OCI-LY7 (cell line): ENCODE results near the gene CEND1. TPM values are rescaled to one million over a fixed set of nuclear protein-coding genes. Genes with fewer than 3 reads are reported as not detected.

Experiments used
- BruUV-seq: library from RNA; stranded (reverse); fragments of 400-500 nt; replicated peaks from 2 replicates; lab custom pipeline; 2021; lab: Mats Ljungman, UMichigan
- CTCF ChIA-PET: fragments of 300-600 bp; sonication (Branson Sonifier 250); formaldehyde crosslinking; loops from one replicate; lab custom pipeline; 2022; ENCODE audit warnings: antibody characterized with exemption; ENCODE audit not compliant: unreplicated experiment; lab: Charles Lee
- POLR2A ChIA-PET: fragments of 300-600 bp; sonication (Branson Sonifier 250); formaldehyde crosslinking; loops from one replicate; lab custom pipeline; 2022; ENCODE audit warnings: antibody characterized with exemption; lab: Charles Lee
- DNase-seq: peaks from one replicate; pipeline ENCODE4 v3.0.0-alpha.2; 2015; ENCODE audit warnings: low spot score
- H2AFZ ChIP-seq: fragments of 200-600 bp; sonication (generic), shearing (Covaris generic); 2 replicates; pipeline ENCODE4 v1.6.1; 2014; ENCODE audit warnings: mild to moderate bottlenecking, antibody characterized with exemption, low read length, moderate library complexity
- H3K27ac ChIP-seq: fragments of 200-600 bp; sonication (generic); 2 replicates; pipeline ENCODE4 v1.5.1; 2014; ENCODE audit warnings: mixed run types, low read depth, mild to moderate bottlenecking, moderate library complexity, low read length, inconsistent platforms; ENCODE audit not compliant: poor library complexity, severe bottlenecking
- H3K36me3 ChIP-seq: fragments of 200-600 bp; sonication (generic); 2 replicates; pipeline ENCODE4 v1.6.1; 2014; ENCODE audit warnings: mild to moderate bottlenecking, antibody characterized with exemption, low read length, moderate library complexity, mixed read lengths; ENCODE audit not compliant: insufficient read depth
- H3K4me1 ChIP-seq: fragments of 200-600 bp; sonication (generic); 2 replicates; pipeline ENCODE4 v1.5.1; 2014; ENCODE audit warnings: mild to moderate bottlenecking, low read length; ENCODE audit not compliant: insufficient read depth, poor library complexity, severe bottlenecking
- H3K4me2 ChIP-seq: fragments of 200-600 bp; sonication (generic); 2 replicates; pipeline ENCODE4 v1.6.1; 2014; ENCODE audit warnings: mild to moderate bottlenecking, low read length
- H3K4me3 ChIP-seq: fragments of 200-600 bp; sonication (generic); 2 replicates; pipeline ENCODE4 v1.5.1; 2014; ENCODE audit warnings: mild to moderate bottlenecking, low read depth, low read length; ENCODE audit not compliant: poor library complexity, severe bottlenecking
- H3K79me2 ChIP-seq: fragments of 200-600 bp; sonication (generic); 2 replicates; pipeline ENCODE4 v1.6.1; 2016; ENCODE audit warnings: low read depth, mild to moderate bottlenecking, low read length, moderate library complexity, mixed read lengths; ENCODE audit not compliant: insufficient read depth
- H3K9me2 ChIP-seq: fragments of 200-600 bp; sonication (generic); 2 replicates; pipeline ENCODE4 v1.6.1; 2016; ENCODE audit warnings: mild to moderate bottlenecking, low read length, mixed read lengths; ENCODE audit not compliant: insufficient read depth
- H3K9me3 ChIP-seq: fragments of 200-600 bp; sonication (generic); 2 replicates; pipeline ENCODE4 v1.6.1; 2014; ENCODE audit warnings: mild to moderate bottlenecking, mixed run types, low read length, mixed read lengths
- H4K20me1 ChIP-seq: fragments of 200-600 bp; sonication (generic); 2 replicates; pipeline ENCODE4 v1.6.1; 2014; ENCODE audit warnings: mild to moderate bottlenecking, antibody characterized with exemption, low read length, moderate library complexity, mixed read lengths; ENCODE audit not compliant: insufficient read depth
- EZH2phosphoT487 ChIP-seq: fragments of 200-600 bp; sonication (generic); IDR thresholded peaks from 2 replicates; pipeline ENCODE4 v1.6.1; 2018; ENCODE audit warnings: low read depth, borderline replicate concordance, mild to moderate bottlenecking, mixed run types, antibody characterized with exemption, low read length, moderate library complexity, mixed read lengths
- intact Hi-C: fragments of 100-400 bp; cut with micrococcal nuclease; formaldehyde crosslinking; loops from one replicate; pipeline ENCODE4 v1.10.0; 2022; ENCODE audit not compliant: unreplicated experiment
- small RNA-seq: library from RNA; depleted of rRNA; stranded (forward); fragments of <200 nt; gene quantifications from one replicate; pipeline ENCODE3, GENCODE V24; 2014
- total RNA-seq, 2 experiments: library from RNA; depleted of rRNA in 1 of 2; stranded (reverse); fragments of >200 nt in 1 of 2; shearing (Covaris generic) in 1 of 2; gene quantifications; 2 replicates each; pipeline ENCODE4 v1.2.3, GENCODE V29; 2014 to 2022
- TF ChIP-seq, protein P1 (sequence below): fragments of 200-600 bp; sonication (generic); conservative IDR thresholded peaks from 2 replicates; pipeline ENCODE4 v1.5.1; 2014; ENCODE audit warnings: mild to moderate bottlenecking, antibody characterized with exemption, low read length, moderate library complexity, mixed read lengths

CEND1 gene
- total RNA-seq, 2 experiments from 2014 or later = 17.5 to 32.5 TPM

- intact Hi-C loops = no loop called here
- H3K79me2 ChIP-seq = no peaks in the 10 kb centered on the region
- no peaks in the 10 kb centered on the region for H4K20me1 ChIP-seq
- no peaks in the 10 kb centered on the region for H3K9me2 ChIP-seq
- no peak overlapping the region for H2AFZ ChIP-seq
- H3K4me1 ChIP-seq = no peaks in the 10 kb centered on the region
- no peaks in the 10 kb centered on the region for H3K9me3 ChIP-seq
- ChIA-PET POLR2A (no interaction called here), CTCF (no interaction called here)
- no TSS peak for BruUV-seq
- H3K4me2 ChIP-seq = no peak overlapping the region
- H3K36me3 ChIP-seq = no peaks in the 10 kb centered on the region
- H3K27ac ChIP-seq = no peak overlapping the region
- TF ChIP-seq EZH2phosphoT487 = no peak
- TF ChIP-seq, protein P1, sequence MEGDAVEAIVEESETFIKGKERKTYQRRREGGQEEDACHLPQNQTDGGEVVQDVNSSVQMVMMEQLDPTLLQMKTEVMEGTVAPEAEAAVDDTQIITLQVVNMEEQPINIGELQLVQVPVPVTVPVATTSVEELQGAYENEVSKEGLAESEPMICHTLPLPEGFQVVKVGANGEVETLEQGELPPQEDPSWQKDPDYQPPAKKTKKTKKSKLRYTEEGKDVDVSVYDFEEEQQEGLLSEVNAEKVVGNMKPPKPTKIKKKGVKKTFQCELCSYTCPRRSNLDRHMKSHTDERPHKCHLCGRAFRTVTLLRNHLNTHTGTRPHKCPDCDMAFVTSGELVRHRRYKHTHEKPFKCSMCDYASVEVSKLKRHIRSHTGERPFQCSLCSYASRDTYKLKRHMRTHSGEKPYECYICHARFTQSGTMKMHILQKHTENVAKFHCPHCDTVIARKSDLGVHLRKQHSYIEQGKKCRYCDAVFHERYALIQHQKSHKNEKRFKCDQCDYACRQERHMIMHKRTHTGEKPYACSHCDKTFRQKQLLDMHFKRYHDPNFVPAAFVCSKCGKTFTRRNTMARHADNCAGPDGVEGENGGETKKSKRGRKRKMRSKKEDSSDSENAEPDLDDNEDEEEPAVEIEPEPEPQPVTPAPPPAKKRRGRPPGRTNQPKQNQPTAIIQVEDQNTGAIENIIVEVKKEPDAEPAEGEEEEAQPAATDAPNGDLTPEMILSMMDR = no peak
- H3K4me3 ChIP-seq = no peak overlapping the region
- DNase-seq = no peak
Measured at GRCh38 chr11:737366-737765, 52.5 kb downstream of the CEND1 start.

Small RNA genes within 50 kb of the gene (small RNA-seq; reads per million reads assigned to genes)
- gene SNORA52 = not detected

Other genes with a start within 250 kb of the CEND1 start
- gene LMNTD2, start 229.4 kb downstream of the CEND1 start, total RNA-seq (2014; rRNA removed; shearing (Covaris generic)) = 4.7 and 7.5 TPM in 2 replicates
- gene LMNTD2, start 229.4 kb downstream of the CEND1 start, total RNA-seq (2022) = 16.9 and 17.7 TPM in 2 replicates
- 18.0 and 22.1 TPM in 2 replicates for gene RASSF7, start 229.1 kb downstream of the CEND1 start, total RNA-seq (2014; rRNA removed; shearing (Covaris generic))
- 11.8 and 15.1 TPM in 2 replicates for gene RASSF7, start 229.1 kb downstream of the CEND1 start, total RNA-seq (2022)
- gene PHRF1, start 213.6 kb downstream of the CEND1 start, total RNA-seq (2014; rRNA removed; shearing (Covaris generic)) = 23.3 and 25.6 TPM in 2 replicates
- gene PHRF1, start 213.6 kb downstream of the CEND1 start, total RNA-seq (2022) = 43.8 and 45.4 TPM in 2 replicates
- 18.7 and 20.9 TPM in 2 replicates for gene IRF7, start 174.1 kb downstream of the CEND1 start, total RNA-seq (2014; rRNA removed; shearing (Covaris generic))
- gene IRF7, start 174.1 kb downstream of the CEND1 start, total RNA-seq (2022) = 15.8 and 16.6 TPM in 2 replicates
- not detected in 2 replicates for gene CDHR5, start 165.1 kb downstream of the CEND1 start, total RNA-seq (2014; rRNA removed; shearing (Covaris generic))
- not detected in 2 replicates for gene CDHR5, start 165.1 kb downstream of the CEND1 start, total RNA-seq (2022)
- not detected in 2 replicates for gene SCT, start 162.9 kb downstream of the CEND1 start, total RNA-seq (2014; rRNA removed; shearing (Covaris generic))
- not detected in 2 replicates for gene SCT, start 162.9 kb downstream of the CEND1 start, total RNA-seq (2022)
- 0.16 and 2.2 TPM in 2 replicates for gene DRD4, start 152.8 kb downstream of the CEND1 start, total RNA-seq (2014; rRNA removed; shearing (Covaris generic))
- gene DRD4, start 152.8 kb downstream of the CEND1 start, total RNA-seq (2022) = 3.1 and 3.5 TPM in 2 replicates
- gene DEAF1, start 94.9 kb downstream of the CEND1 start, total RNA-seq (2014; rRNA removed; shearing (Covaris generic)) = 35.6 and 42.7 TPM in 2 replicates
- 63.0 and 66.2 TPM in 2 replicates for gene DEAF1, start 94.9 kb downstream of the CEND1 start, total RNA-seq (2022)
- gene TMEM80, start 94.3 kb downstream of the CEND1 start, total RNA-seq (2014; rRNA removed; shearing (Covaris generic)) = 52.8 and 56.8 TPM in 2 replicates
- 51.6 and 52.7 TPM in 2 replicates for gene TMEM80, start 94.3 kb downstream of the CEND1 start, total RNA-seq (2022)
- 3.8 and 4.8 TPM in 2 replicates for gene EPS8L2, start 83.9 kb downstream of the CEND1 start, total RNA-seq (2014; rRNA removed; shearing (Covaris generic))
- 7.1 and 9.3 TPM in 2 replicates for gene EPS8L2, start 83.9 kb downstream of the CEND1 start, total RNA-seq (2022)
- gene TALDO1, start 42.6 kb downstream of the CEND1 start, total RNA-seq (2014; rRNA removed; shearing (Covaris generic)) = 209 and 226 TPM in 2 replicates
- gene TALDO1, start 42.6 kb downstream of the CEND1 start, total RNA-seq (2022) = 172 and 195 TPM in 2 replicates
- gene GATD1, start 12.6 kb downstream of the CEND1 start, total RNA-seq (2014; rRNA removed; shearing (Covaris generic)) = 73.3 and 109 TPM in 2 replicates
- gene GATD1, start 12.6 kb downstream of the CEND1 start, total RNA-seq (2022) = 117 and 141 TPM in 2 replicates
- gene SLC25A22, start 8.2 kb upstream of the CEND1 start, total RNA-seq (2014; rRNA removed; shearing (Covaris generic)) = 22.7 and 30.8 TPM in 2 replicates
- gene SLC25A22, start 8.2 kb upstream of the CEND1 start, total RNA-seq (2022) = 46.2 and 50.9 TPM in 2 replicates
- 31.2 and 33.6 TPM in 2 replicates for gene PIDD1, start 15.1 kb upstream of the CEND1 start, total RNA-seq (2014; rRNA removed; shearing (Covaris generic))
- 47.7 and 49.1 TPM in 2 replicates for gene PIDD1, start 15.1 kb upstream of the CEND1 start, total RNA-seq (2022)
- 1,564 and 1,687 TPM in 2 replicates for gene RPLP2, start 19.9 kb upstream of the CEND1 start, total RNA-seq (2014; rRNA removed; shearing (Covaris generic))
- 3,121 and 3,147 TPM in 2 replicates for gene RPLP2, start 19.9 kb upstream of the CEND1 start, total RNA-seq (2022)
- gene PNPLA2, start 28.8 kb upstream of the CEND1 start, total RNA-seq (2014; rRNA removed; shearing (Covaris generic)) = 15.1 and 19.8 TPM in 2 replicates
- 41.2 and 57.5 TPM in 2 replicates for gene PNPLA2, start 28.8 kb upstream of the CEND1 start, total RNA-seq (2022)
- 2.2 and 2.8 TPM in 2 replicates for gene CRACR2B, start 37.8 kb upstream of the CEND1 start, total RNA-seq (2014; rRNA removed; shearing (Covaris generic))
- gene CRACR2B, start 37.8 kb upstream of the CEND1 start, total RNA-seq (2022) = 20.1 and 21.0 TPM in 2 replicates
- 0.28 TPM in 1 of 2 replicates, not detected in the other for gene CD151, start 42.9 kb upstream of the CEND1 start, total RNA-seq (2014; rRNA removed; shearing (Covaris generic))
- gene CD151, start 42.9 kb upstream of the CEND1 start, total RNA-seq (2022) = 0.84 and 1.0 TPM in 2 replicates
- gene POLR2L, start 52.4 kb upstream of the CEND1 start, total RNA-seq (2014; rRNA removed; shearing (Covaris generic)) = 206 and 224 TPM in 2 replicates
- gene POLR2L, start 52.4 kb upstream of the CEND1 start, total RNA-seq (2022) = 64.5 and 88.3 TPM in 2 replicates
- gene TSPAN4, start 52.8 kb upstream of the CEND1 start, total RNA-seq (2014; rRNA removed; shearing (Covaris generic)) = 8.9 and 12.1 TPM in 2 replicates
- 8.0 and 9.4 TPM in 2 replicates for gene TSPAN4, start 52.8 kb upstream of the CEND1 start, total RNA-seq (2022)
- gene CHID1, start 120.7 kb upstream of the CEND1 start, total RNA-seq (2014; rRNA removed; shearing (Covaris generic)) = 30.6 and 39.4 TPM in 2 replicates
- 69.6 and 71.1 TPM in 2 replicates for gene CHID1, start 120.7 kb upstream of the CEND1 start, total RNA-seq (2022)
- gene AP2A2, start 135.8 kb upstream of the CEND1 start, total RNA-seq (2014; rRNA removed; shearing (Covaris generic)) = 22.4 and 24.9 TPM in 2 replicates
- 40.0 and 43.0 TPM in 2 replicates for gene AP2A2, start 135.8 kb upstream of the CEND1 start, total RNA-seq (2022)
- gene MUC6, start 246.6 kb upstream of the CEND1 start, total RNA-seq (2014; rRNA removed; shearing (Covaris generic)) = not detected in 2 replicates
- gene MUC6, start 246.6 kb upstream of the CEND1 start, total RNA-seq (2022) = not detected in 2 replicates